Amniotic stem cell (primary cell): ENCODE results near the gene GFAP.
"Not testable (repeated sequence)": the region's sequence is repeated elsewhere in the genome, so short reads cannot be mapped to it uniquely, and the experiment has no call there.

ENCODE experiments used
- DNase-seq: peaks from one replicate; lab custom pipeline; 2025; lab: John Stamatoyannopoulos, UW

GFAP gene

DNA sequence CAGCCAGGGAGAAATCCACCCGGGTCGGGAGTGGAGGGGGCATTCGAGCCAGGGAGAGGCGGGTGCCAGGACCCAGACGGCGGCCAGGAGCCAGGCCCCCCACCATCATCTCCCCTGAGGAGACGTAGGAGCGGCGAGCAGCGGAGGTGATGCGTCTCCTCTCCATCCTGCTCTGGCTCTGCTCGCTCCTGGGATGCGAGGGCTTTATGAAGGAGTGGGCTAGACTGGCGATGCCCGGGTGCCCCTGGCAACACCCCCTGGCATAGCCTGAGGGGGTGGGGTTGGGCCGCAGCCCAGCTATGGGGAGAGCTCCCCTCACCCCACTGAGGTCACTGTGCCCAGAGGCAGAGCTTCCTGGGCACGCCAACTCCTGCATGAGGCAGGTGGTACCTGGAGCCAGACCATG lies at the start of gene GFAP:
TSS of gene GFAP (minus strand) at position 180 of the 406 bp plus-strand sequence. CDS start at position 166, 14 bp downstream.
- DNase-seq = no peak

GRCh38 chr17:44961921-44962350 lies 46.6 kb upstream of the GFAP start:
- DNase-seq = no peak

DNA sequence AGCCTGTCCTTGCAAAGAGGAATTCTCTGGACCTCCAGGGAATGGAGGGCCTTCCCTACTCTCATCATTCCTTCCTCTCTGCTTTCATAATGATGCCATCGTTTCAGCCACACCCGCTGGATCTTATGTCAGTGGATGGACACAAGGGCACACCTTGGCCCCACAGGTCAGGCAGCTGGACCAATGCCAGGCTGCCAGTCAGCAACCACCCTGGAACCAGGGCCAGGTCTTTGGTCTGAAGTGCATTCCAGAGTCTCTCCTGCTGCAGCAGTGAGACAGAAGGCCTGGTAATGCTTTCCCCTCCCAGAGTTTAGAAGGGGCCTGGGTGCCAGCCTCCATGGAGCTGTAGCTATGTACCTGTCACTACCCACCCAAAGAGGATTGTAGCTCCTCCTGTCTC lies 45.4 kb upstream of the GFAP start:
- DNase-seq = no peak

DNA sequence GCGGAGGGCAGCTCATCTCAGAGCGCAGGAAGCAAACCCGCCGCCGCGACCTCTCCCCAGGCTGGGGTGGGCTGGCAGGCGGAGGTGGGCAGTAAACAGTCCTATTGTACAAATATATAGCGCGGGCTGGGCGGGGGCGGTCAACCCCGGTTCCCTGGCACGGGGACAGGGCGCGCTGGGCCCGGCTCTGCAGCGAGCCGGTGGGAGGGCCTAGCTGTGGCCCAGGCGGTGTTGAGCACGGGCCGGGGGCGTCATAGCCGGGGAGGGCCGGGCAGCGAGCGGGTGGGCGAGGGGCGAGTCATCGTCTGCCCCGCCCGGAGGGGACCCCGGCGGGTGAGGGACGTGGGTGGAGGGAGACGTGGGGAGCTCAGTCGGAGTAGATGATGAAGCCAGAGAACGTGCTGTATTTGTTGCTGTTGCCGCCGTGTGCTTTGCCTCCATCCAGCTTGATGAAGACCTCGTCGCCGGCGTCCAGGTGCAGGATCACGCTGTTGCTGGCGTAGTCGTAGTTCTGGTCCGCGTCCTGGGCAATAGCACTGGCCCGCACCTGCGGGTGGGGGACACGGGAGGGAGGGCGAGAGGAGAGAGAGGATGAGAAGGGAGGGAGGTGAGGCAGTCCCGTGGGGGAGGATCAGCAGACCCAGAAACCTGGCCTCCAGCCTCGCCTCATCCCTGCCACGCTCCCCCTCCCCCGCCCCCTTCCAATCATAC lies 44.7 kb upstream of the GFAP start:
- no peak for DNase-seq

DNA sequence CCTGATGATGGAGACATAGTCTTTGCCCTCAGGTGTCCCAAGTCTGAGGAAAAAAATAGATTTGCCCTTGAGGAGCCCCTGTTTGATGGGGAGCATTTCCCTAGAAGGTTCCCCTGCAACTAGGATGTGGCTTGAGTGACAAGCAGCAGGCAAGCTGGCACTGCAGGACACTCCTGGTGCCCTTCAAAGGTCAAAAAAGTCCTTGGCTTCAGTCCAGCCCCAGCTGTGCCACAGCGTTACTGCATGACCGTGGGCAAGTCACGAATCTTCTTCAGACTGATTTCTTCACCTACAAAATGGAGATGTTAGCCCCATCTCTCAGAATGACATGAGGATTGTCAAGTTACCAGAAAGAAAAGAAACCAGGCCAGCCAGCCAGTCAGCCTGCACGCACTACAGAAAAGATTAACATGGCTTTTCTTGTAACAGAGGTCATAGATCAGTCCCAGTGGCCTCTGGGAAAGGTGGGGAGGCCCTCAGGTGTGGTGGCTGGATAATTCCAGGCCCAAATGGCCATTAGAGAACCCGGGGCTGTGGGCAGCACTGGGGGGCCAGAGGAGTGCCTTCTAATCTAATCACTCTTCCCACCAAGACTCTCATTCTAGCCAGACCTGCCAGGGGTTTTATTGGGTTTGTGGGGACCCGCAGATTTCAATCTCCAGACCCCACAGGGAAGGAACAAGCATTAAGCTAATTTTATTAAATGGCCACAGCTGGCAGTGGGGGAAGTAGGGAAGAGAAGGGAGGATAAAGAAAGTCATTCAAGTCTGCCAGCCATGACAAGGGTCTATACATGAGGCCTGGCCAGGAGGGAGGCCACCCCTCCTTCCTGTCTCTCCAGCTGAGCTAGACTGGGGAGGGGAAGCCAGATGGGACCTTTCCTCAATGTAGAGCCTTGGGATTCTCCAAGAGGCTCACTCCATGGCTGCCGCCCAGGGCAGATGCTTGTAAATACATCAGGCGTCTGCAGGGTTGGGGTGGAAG lies 42.0 kb upstream of the GFAP start:
- no peak for DNase-seq

DNA sequence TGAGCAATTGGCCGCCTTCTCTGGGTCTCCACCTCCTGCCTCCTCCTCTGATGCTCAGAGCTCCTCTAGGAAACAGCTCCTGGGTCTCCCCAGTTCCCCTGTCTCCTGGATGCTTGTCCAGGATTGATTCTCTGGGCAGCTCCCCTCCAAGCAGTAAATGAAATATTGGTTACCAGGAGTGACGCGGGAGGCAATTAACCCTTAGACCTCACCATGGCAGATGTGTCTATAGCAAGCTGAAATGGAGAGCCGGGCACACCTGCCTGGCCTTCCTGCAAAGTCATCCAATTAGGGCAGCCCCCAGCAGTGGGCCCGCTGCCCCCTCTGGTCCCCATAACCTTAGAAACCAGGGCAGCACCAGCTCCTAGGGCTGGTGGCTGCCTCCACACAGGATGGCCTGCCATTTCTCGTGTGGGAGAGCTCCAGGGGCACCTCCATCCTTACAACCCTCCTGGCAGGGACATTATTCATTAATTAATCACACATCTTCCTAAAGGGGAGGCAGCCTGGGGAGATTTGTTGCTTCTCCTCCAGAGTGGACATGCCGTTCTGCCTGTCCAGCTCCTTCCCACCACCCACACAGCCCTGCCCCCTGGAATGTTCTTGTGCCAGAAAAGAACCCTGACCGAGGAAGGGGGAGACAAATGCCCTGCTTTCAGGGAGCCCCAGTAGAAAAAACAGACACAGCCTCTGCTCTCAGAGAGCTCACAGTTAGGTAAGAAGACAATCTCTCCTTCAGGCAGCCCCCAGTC lies 40.5 kb upstream of the GFAP start:
- DNase-seq = no peak

GRCh38 chr17:44952946-44953475 lies 37.7 kb upstream of the GFAP start:
- no peak for DNase-seq

- DNase-seq = no peak
These were observed 33.1 kb upstream of the GFAP start for GRCh38 chr17:44948315-44948795.

- peak; percentile 87 for DNase-seq
These were observed 32.4 kb upstream of the GFAP start, which contains the start of gene KIF18B for GRCh38 chr17:44947461-44948314. TSS of gene KIF18B (minus strand) at chr17:44947773. CDS start at chr17:44936344, 11,429 bp downstream.

GRCh38 chr17:44945652-44946051 lies 30.4 kb upstream of the GFAP start:
- not testable (repeated sequence) for DNase-seq

GRCh38 chr17:44942456-44942855 lies 27.2 kb upstream of the GFAP start:
- DNase-seq = no peak

DNA sequence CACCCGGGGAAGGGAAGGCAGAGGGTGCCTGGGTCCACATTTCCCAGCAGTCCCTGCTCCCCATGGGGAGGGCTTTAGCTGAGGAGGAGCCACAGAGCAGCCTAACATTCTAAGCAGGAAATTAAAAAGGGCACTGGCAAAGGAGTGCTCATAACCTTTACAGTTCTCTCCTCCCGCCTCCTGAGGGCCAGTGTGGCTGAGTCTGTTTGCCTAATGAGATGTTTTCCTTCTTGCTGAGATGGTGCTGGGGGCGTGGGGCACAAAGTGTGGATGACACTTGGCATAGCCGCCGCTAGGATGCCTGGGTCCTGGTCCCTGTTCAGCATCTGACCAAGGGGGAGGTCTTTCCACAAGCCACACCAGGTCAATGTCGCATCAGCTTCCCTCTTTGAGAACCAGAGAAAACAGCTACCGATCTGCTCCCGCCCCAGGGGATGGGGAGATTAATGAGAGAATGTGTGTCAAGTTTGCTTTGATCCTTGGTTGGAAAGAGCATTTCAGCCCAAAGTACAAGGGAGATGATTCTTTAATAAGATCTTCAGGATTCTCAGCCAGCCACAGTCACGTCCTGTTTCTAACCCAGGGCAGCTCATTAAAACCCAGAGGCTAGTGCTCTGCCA lies 26.5 kb upstream of the GFAP start:
- no peak for DNase-seq

DNA sequence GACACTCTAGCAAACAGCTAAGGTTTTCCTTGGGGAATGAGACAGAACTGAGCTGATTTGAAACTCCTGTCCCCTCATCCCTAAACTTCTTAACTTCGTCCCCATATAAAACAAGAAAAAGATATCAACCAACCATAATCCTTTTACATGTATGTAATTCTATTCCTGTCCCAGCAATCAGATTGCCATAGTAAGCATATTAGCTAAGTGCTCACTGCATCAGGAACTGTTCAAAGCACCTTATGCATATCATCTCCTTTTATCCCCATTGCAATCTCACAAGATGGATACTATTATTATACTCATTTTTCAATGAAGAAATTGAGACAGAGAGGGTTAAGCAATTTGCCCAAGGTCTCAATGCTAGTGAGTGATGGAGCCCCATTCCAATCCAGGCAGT lies 25.5 kb upstream of the GFAP start:
- DNase-seq = no peak

DNA sequence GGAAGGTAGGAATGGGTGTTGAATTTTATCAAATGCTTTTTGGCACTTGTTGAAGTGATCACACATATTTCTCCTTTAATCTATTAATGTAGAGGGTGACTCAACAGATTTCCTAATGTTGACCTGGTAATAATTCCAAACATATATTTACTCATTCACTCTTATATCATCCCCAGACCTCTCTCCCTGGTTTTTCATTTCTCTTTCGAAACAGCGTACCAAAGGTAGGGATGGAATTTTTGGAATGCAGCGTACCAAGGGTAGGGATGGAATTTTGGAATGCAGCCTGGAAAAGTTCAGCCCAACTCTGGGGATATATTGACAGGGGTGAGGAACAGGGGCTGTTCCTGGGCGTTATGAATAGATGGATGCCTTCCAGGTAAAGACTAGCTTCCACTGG lies 25.0 kb upstream of the GFAP start:
- DNase-seq = no peak

GRCh38 chr17:44935116-44935515 lies 19.8 kb upstream of the GFAP start:
- DNase-seq = no peak

GRCh38 chr17:44934745-44935105 lies 19.4 kb upstream of the GFAP start:
- DNase-seq = no peak

- no peak for DNase-seq
These were observed 18.8 kb upstream of the GFAP start for GRCh38 chr17:44933824-44934744.

DNA sequence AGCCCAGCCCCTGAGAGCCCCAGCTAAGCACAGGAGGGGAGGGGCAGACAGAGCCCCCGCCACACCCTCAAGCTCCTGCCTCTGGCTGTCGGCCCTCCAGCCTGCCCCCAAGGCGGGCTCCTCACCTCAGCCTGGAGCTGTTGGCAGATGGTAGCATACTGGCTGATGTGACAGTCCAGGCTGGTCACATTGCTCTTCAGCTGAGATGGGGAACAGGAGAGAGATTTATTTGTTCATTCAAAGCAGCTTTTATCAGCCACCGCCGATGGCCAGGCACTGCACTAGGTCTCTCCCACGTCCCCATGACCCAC lies 17.4 kb upstream of the GFAP start:
- DNase-seq = no peak

DNA sequence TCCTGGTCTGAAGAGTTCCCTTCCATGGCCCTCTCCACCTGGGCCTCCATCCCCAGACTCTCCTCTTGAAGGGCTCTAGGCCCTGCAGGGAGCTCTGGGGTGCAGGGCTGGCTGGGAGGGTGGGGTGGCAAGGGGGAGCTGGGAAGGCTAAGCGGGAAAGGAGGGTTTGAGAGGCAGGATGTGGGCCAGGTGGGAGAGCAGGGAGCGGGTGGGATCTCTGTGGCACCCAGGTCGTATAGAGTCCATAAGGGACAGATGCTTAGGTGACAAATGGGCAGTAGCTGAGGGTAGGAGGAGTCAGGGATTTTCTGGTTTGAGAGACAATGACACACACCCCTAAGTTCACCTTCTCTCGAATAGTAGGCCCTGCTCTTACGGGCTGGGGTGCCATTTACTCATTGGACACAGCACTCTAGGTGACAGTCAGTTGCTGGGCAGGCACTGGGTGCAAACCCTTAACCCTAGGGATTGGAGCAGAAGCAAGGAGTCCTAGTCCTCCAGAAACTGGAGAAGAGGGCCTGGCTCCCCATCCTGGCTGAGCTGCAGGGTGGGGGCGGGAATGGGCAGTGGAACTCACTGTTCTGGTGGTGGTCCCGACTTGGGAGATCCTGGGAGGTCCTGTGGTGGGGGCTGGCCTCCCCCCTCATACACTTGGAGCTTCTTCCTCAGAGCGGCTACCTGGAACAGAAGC lies 16.9 kb upstream of the GFAP start:
- DNase-seq = no peak
